GM21423 (cell line): ENCODE data around the gene USP3.
"Not testable (repeated sequence)": the region's sequence is repeated elsewhere in the genome, so short reads cannot be mapped to it uniquely, and the experiment has no call there.

ENCODE experiments used
- ATAC-seq: cut with Tn5 transposase; IDR thresholded peaks from one replicate; pipeline ENCODE4 v1.9.1; 2021; ENCODE audit warnings: mild to moderate bottlenecking, moderate library complexity; ENCODE audit not compliant: unreplicated experiment

The USP3 gene

DNA sequence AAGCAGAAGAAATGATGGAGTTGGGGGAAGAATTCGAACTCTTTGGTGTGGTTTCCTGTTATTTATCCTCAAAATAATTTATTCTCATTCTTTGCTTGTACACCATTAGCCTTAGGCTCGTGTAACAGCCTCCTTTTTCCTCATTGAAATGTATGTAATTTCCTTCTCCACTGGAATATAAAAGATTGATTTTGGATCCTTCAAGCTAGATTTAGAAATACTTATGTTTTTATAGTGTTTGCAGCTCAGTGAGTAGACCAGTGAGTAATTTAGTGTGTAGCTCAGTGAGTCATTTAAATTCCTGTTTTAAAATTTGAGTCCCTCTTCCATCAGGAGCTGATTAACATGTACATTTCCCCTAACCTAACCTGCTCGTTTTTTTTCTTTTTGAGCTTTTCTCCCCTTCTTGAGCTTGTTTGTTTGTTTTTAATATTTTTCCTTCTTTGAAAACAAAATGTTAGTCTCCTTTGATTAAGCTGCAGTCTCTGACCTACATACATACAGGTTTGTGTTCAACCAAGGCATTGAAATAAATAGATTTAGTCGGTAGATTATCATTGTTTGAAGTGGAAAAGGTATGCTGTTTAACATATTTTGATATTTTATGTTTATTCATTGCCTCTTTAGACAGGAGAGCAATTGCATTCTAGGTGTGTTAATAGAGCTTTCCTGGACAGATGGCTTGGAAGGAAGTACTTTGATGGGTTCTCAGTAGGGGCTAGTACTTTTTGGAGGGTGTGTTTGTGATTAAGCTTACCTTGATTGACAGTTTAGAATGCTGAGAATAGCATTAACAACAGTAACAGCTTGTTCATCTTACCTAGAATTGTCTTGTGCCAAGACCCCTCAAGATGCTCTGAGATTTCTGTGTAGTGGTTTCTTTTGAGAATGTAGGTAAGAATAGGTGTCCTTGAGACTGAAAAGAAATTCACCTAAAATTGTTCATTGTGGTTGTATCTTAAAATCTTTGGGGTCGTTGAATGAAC is 5.9 kb downstream of the USP3 start:
- no peak for ATAC-seq

- no peak for ATAC-seq
Measured at GRCh38 chr15:63512148-63512547, 7.8 kb downstream of the USP3 start.

DNA sequence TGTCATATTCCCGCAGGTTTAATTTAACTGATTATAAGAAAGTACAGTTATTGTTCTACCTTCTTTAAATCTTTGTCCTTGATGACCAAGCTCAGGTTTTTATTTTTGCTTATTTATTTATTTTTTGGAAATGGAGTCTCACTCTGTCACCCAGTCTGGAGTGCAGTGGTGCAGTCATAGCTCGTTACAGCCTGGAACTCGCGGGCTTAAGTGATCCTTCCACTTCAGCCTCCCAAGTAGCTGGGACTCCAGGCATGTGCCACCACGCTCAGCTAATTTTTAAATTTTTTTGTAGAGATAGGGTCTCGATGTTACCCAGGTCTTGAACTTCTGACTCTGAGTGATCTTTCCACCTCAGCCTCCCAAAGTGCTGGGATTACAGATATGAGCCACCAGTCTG is 8.9 kb downstream of the USP3 start:
- no peak for ATAC-seq

DNA sequence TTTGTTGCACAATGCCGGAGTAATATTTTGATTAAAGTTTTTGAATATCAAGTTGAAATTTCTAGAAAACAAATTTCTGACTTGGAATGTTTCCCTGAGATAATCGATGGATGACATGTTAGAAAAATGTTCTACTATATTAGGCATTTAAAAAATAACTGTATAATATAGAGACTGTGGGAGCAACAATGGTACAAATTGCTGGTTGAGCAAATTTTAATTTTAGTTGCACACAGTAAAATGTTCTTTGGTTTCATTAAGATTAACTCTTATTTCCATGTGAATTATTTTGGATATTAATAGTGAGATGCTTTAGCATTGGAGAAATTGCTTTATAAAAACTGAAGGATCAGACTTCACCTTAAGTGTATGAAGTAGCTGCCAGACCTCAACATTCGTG is 9.3 kb downstream of the USP3 start:
- ATAC-seq: no peak

- ATAC-seq: no peak
Measured at GRCh38 chr15:63514531-63514943, 10.1 kb downstream of the USP3 start.

GRCh38 chr15:63517202-63517601 is 12.8 kb downstream of the USP3 start:
- ATAC-seq: no peak

DNA sequence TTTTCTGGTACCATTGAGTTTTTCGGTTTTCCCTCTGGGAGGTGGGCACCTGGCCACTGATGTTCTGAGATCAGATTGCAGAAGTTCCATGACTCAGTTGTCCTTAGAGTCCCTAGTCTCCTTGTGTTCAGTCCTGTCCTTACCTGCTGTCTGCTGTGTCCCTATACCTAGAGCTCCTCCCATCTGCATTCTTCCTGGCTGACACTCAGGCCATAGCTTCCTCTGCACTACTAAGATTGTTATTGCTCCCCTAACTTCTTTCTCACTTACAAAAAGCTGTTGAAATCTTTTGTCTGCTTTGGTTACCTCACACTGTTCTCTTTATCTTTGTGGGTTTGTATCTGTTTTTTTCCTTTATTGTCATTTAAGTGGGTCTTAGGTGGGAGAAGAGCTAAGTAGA is 13.2 kb downstream of the USP3 start:
- ATAC-seq: no peak

- ATAC-seq: no peak
Measured at GRCh38 chr15:63519041-63519440, 14.6 kb downstream of the USP3 start.

DNA sequence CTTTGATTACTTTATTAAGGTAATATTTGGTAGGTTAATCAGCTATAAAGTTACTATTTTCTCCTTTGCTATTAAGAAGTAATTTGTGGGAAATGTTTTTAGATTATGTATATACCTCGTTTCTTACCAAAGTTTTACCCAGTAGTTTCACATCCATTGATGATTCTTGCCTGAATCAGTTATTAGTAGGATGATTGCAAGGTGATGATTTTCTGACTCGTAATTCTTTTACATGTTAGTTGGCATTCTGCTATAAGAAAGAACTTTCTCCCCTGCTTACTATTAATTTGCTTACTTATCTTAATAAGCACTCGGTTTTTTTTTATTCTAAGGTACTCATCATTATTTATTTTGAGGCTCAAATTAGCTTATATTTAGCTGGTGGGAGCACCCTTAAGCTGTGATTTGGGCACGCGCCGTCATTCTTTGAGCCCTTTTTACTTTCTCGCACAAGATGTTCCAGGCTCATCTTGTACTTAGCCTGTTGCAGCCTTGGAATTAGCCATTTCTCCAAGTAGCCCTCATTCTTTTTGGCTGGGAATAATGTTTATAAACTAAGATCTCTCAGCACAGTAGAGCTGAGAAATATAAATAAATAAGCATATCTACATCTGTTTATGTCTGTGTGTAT is 15.3 kb downstream of the USP3 start:
- ATAC-seq: no peak

DNA sequence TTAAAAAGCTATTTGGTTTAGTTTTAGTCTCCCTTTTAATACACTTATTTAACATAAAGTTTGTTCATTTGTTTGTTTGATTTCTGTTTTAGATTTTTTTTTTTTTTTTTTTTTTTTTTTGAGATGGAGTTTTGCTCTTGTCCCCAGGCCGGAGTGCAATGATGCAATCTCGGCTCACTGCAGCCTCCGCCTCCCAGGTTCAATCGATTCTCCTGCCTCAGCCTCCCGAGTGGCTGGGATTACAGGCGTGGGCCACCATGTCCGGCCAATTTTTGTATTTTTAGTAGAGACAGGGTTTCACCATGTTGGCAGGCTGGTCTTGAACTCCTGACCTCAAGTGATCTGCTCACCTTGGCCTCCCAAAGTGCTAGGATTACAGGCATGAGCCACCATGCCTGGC is 16.1 kb downstream of the USP3 start:
- ATAC-seq: not testable (repeated sequence)

DNA sequence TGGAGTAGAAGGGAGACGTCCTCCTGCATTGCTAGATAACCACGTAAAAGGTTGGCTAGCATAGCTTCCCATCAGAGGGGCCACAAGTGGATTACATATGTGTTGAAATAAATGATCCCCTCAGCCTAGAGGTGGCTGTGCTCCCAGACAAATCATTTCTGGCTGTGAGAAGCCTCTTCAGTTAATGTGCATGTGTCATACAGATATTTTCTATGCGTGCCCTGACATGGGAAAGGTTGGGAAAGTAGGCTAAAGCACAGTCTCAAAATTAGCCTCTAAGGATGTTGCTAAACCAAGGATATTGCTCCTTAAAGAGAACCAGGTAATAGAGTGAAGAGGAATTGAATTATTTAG is 17.8 kb downstream of the USP3 start:
- ATAC-seq: no peak

DNA sequence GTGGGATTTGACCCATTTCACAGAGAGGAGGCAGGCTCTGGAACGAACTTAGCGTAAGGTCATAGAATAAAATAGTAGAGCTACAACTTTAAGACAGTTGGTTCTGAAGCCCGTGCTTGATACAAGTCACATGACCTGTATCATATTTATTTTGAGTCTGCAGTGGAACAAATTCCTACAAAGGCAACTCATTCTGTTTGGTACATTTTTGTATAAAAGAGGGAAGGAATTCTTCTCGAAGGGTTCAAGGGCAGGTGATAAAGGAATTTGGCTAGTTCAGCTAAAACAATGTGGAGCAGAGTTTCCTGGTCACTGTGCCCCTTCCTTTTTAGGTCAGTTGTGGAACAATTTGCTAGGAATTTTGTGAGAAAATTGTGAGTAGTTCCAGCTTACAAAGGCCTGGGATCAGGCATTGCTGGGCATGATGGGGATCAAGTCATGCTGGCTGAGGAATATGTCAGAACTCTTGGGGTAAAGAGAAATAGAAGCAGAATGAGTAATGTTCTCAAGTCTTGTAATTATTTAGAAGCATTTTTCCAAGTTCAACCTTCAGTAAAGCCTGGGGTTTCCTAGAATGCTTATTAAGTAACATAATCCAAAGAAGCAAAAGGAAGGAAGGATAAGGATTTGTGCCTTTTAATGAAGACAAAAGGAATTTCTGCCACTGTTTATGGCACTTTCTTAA is 19.1 kb downstream of the USP3 start:
- ATAC-seq: no peak

DNA sequence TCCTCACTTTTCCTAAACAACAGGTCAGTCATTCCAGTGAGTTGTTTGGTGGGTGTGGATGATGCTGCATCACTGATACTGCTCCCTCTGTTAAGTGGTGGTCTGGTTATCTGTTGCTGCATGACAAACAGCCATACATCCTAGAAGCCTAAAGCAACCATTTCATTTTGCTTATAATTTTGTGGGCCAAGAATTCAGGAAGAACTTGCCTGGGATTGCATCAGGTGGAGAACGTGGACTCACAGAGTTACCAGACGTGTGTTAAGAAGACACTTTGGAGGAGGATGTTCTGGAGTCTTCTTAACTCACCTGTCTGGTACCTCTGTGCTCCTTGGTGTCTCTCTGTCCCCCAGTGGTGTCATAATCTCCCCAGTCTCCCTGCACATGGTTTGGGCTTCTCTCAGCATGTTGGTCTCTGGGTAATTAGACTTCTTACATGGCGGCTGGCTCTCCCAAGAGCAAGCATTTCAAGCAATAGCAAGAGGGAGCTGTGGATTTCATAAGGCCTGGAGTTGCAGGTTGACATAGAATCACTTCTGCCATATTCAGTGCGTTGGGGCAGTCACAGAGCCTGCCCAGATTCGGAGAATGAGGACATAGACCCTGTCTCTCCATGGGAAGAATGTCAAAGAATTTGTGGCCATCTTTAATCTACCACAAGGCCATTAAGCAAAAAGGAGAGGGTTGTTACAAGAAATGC is 20.1 kb downstream of the USP3 start:
- ATAC-seq: no peak

- ATAC-seq: no peak
Measured at GRCh38 chr15:63526401-63526800, 22.0 kb downstream of the USP3 start.

- ATAC-seq: no peak
Measured at GRCh38 chr15:63528138-63528659, 23.8 kb downstream of the USP3 start.

DNA sequence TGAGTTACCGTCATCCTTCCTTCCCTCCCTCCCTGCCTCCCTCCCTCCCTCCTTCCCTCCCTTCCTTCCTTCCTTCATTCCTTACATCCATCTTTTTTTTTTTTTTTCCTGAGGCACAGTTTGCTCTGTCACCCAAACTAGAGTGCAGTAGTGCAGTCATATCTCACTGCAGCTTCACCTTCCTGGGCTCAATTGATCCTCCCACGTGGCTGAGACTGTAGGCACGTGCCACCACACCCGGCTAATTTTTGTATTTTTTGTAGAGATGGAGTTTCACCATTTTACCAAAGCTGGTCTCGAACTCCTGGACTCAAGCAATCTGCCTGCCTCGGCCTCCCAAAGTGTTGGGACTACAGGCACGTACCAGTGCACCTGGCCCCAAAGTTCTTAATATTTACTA is 25.8 kb downstream of the USP3 start:
- no peak for ATAC-seq

DNA sequence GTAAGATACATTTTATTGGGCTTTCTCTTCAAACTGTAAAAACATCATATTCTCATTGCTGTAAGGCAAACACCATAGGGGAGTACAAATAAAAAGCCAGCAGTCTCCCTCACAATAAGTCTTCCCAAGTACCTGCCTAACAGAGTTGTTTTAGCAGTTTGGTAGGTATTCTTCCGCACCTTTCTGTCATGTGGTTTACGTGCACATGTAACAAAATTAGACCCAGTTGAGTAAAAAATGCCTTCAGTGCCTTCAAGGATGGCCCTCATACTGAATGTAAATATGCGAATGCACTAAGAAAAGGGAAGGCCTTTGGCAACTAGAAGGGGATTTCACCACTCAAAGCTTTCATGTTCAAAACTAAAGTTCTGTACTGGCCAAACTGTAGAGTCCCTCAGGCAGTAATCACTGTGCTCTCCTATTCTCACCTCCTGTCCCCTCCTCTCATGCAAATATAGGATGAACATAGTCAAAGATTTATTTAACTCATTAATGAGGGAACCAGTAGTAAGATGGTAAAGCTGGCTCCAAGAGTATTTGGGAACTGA is 26.4 kb downstream of the USP3 start:
- ATAC-seq: peak; percentile 49

- no peak for ATAC-seq
Measured at GRCh38 chr15:63531586-63531985, 27.2 kb downstream of the USP3 start.

GRCh38 chr15:63532307-63532744 is 27.9 kb downstream of the USP3 start:
- no peak for ATAC-seq

DNA sequence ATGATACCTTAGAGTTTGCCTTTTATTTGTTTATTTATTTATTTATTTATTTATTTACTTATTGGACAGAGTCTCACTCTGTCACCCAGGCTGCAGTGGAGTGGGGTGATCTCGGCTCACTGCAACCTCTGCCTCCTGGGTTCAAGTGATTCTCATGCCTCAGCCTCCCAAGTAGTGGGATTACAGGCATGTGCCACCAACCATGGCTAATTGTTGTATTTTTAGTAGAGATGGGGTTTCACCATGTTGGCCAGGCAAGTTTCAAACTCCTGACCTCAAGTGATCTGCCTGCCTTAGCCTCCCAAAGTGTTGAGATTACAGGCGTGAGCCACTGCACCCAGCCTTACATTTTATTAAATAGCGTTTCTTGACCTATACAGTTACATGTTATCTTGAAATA is 30.5 kb downstream of the USP3 start:
- not testable (repeated sequence) for ATAC-seq

- no peak for ATAC-seq
Measured at GRCh38 chr15:63535689-63536088, 31.3 kb downstream of the USP3 start.
